HG03571 (cell line): ENCODE results near the gene TRMT2B.
A peak's percentile ranks its signal among the peaks of the same experiment; 100 is the strongest.
"Not testable (repeated sequence)": the region's sequence is repeated elsewhere in the genome, so short reads cannot be mapped to it uniquely, and the experiment has no call there.

Experiments
- ATAC-seq: cut with Tn5 transposase; IDR thresholded peaks from one replicate; pipeline ENCODE4 v1.9.1; 2021; ENCODE audit not compliant: unreplicated experiment

The TRMT2B gene, protein sequence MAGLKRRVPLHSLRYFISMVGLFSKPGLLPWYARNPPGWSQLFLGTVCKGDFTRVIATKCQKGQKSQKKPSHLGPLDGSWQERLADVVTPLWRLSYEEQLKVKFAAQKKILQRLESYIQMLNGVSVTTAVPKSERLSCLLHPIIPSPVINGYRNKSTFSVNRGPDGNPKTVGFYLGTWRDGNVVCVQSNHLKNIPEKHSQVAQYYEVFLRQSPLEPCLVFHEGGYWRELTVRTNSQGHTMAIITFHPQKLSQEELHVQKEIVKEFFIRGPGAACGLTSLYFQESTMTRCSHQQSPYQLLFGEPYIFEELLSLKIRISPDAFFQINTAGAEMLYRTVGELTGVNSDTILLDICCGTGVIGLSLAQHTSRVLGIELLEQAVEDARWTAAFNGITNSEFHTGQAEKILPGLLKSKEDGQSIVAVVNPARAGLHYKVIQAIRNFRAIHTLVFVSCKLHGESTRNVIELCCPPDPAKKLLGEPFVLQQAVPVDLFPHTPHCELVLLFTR

DNA sequence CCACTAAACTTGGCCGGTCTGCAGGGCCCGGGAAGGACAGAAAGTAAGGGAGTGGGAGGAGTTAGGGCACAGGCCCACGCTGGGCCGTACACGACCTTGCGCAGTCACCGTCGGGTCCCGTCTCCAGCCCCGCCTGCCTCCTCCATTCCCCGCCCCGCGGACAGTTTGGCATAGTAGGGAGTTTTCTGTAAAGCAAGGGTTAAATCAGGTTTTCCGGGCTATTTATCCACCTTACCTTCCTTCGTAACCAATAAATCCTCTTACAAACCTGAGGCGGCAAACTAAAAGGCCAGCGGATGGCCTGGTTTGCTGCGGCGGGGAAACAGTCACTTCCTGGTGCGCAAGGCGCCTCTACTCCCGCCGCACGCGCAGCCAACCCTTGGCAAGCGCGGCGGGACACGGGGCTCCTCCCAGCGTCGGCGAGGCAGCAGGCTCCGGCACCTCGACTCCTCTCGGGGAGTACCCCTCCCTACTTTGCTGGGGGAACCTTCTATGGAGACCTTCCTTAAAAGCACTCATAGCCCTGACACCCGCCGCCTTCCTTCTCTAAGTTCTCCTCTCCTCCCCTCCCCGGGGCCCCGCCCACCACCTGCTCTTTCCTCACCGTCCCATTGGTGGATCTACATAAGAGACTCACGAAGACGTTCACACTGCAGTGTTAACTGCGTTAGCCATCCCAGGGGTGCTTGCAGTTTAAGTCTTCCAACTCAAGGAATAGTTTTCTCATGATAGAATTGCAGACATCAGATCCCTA lies at the start of gene TRMT2B:
Gene TRMT2B, minus strand, starts transcription at position 563 of the 754 bp plus-strand sequence. CDS start 9,822 bp downstream, outside the sequence.
- ATAC-seq = peak; percentile 92

DNA sequence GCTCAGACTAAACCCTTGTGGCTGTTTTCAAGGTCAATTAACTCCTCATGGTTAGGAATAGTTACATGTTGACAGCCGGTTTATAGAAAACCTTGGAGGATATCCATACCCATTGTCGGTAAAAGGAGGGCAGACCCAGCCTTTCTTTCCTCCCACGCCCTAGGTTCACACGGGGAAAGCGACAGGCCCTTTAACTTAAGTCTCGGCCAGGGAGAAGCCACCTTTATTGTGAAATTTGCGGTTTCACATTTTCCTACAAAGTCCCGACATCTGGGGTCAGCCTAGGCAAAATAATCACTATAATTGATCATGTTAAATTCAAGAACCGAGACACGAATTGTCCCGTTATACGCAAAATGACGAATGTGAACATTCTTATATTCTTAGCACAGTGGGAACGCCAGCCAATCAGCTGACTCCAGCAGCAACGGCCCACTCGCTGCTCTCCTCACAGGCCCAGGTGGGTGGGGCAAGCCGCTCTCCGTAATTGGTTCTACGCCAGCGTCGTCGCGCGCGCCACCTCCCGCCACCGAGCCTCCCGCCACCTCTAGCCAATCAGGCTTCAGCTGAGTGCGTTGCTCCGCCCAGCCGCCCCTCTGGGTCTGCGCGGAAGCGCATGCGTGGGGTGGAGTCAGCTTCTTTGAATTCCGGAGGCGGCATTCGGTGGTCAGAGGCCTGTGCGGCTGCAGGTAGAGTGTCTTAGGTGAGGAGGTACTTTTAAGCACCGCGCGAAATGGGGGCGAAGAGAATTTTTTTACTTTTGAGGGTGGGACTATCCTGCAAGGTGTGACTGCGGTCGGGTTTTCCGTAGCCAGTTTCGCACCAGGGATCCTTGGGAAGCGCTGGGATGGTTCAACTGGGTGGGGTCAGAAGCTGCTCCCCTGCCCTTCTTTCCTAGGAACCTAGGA lies 45.9 kb upstream of the TRMT2B start, which contains the start of gene CENPI:
Gene CENPI, plus strand, starts transcription at position 659 of the 908 bp plus-strand sequence. CDS start 2,867 bp downstream, outside the sequence.
- ATAC-seq = peak; percentile 98

DNA sequence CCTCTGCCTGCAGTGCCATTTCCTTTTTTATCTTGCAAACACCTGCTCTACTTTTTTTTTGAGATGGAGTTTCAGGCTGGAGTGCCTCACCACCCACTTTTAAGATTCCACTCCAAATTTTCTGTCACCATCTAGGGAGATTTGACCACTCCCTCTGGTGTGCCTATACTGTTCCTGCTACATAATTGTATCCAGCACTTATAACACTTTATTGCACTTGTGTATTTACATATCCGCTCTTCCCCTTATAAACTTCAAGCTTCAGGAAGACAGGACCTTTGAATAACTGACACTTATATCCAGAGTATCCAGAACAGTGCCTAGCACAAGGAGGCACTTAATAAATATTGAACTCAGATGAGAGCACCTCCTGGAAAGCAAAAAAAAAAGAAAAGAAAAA lies 39.9 kb upstream of the TRMT2B start:
- ATAC-seq = no peak

DNA sequence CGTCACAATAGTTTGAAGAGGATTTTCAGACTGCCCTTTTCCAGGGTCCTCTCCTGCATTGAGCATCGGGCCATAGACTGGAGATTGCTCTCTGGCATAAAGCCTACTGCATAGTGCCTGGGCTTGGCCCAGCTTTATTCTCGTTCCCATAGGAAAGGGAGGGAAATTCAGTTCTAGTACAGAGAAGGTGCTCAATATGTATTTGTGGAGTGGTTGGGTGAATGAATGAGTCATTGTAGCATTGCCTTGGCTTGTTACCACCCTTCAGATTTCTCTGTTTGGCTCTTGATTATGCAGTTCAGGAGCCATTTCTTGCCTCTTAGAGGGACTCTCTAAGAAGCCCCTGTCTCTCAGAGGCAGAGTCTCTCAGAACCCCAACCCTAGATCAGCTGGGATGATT lies 29.3 kb upstream of the TRMT2B start:
- no peak for ATAC-seq

DNA sequence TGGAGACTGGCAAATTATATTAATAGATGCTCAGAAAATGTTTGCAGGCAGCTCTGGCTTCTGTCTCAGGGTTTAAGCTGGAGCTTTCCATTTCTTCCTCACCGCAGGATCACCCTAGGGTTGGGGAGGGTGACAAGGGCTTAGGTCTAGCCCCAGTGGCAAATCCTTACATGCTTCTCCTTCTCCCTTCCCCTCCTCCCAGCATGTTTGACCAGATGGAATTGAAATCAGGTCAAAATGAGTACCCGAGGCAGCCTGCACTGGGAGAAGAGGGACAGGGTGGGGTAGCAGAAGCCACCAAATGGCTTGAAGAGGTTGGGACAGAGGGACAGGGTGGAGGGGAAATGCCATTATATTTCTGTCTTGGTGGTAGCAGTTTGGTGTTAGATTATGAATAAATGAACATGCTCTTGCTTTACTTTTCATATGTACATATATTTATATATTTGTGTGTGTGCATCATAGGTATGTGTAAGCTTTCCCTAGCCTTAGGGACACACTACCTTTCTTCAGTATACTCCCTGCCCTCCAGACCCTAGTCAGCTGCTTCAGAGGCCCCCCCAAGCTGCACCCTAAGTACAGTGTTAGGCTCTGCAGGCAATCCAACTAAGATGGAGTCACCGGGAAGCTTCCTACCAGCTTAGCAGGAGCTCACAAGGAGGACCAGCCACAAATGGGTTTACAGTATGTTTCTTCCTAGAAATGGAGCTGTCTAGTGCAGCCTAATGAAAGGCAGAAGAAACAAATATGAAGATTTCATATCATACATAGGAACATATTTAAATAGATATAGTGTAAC lies 28.6 kb upstream of the TRMT2B start:
- ATAC-seq = no peak

DNA sequence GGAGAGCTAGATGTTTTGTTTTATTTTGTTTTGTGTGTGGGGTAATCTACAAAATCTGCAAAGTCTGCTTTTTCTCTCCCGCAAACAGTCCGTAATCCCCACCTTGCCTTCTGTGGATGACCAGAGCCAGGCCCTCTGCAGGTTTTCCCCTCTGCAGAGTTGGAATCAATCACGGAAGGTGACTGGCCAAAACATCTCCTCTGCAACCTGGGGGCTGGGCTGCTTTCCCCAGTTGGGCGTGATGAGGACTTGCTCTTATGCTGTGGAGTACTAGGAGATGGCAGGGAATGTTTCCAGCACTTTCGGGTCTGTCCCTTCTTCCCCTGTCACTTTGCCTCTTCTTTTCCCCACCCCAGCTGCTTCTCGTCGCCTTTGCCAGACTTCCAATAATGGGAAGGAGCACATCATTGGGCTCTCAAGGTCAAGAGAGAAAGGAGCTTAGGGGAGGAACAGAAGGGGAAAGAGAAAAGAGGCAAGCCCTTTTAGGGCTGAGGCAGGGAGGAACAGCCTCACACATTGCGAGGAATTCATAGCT lies 27.9 kb upstream of the TRMT2B start:
- no peak for ATAC-seq

DNA sequence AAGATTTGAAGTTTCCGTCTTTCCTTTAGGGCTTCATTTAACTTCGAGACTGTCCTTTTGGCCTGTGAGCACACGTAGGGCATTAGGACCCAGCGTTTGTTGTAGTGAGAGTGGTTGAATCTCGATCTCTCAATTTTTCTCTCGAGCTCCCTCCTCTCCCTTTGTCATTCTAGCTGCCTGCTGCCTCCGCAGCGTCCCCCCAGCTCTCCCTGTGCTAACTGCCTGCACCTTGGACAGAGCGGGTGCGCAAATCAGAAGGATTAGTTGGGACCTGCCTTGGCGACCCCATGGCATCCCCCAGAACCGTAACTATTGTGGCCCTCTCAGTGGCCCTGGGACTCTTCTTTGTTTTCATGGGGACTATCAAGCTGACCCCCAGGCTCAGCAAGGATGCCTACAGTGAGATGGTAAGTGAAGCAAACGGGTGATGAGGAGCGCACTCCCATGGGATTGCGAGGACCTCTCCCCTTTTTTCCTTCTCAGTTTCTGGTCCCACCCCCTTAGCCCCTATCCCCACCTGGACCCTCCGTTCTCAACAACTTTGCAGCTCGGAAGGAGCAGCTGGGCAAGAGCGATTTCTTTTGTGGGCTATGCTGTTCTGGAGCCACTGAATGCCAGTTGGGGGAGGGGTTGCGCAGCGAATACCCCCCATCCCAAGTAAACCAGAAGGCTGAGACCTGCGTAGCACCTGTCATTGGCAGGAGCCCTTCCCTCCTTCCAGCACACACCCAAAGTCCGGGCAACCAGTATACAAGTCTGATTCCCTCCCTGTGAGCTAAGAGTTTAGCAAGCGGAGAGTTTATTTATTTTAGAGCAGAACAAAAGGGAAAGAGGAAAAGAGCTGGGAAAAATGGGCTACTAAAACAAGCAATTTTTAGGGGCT lies 27.0 kb upstream of the TRMT2B start, which contains the start of gene TMEM35A:
Gene TMEM35A, plus strand, starts transcription at position 164 of the 883 bp plus-strand sequence. Its CDS starts 124 bp downstream, at position 288.
- ATAC-seq = no peak

DNA sequence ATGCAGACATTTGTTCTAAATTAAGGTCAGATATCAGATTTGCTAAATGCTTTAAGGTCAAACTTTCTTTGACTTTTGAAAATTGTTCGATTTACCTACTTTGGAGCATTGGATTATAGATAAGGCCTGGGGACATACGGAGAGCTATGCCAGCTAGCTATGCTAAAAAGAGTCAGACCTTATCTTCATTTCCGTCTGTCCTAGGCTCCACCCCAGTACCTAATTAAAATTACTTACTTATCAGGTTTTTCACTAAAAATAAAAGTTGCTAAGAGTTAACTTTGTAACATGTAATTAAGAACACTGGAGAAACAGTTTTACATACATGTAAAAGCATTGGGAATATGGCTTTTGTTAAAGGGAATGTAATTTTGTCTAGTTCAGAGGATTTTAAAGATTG lies 19.7 kb upstream of the TRMT2B start:
- ATAC-seq = no peak

DNA sequence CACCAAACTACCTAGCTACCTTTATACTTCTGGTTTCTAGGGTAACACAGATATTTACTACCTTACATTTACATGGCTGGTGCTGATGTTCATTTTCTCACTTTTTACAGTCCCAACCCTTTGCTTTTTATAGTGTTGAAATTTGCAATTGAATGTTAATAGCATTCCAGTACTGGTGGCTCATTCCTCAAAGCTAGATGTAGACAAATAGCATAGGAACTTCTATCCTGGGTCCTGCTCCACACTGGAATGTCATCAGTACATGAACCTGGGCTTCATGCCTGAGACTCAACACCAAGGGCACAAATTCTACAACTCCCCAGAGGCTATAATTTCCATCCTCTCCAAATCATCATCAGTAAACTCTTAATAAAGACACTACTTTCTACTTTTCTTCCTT lies 10.3 kb upstream of the TRMT2B start:
- ATAC-seq = no peak

DNA sequence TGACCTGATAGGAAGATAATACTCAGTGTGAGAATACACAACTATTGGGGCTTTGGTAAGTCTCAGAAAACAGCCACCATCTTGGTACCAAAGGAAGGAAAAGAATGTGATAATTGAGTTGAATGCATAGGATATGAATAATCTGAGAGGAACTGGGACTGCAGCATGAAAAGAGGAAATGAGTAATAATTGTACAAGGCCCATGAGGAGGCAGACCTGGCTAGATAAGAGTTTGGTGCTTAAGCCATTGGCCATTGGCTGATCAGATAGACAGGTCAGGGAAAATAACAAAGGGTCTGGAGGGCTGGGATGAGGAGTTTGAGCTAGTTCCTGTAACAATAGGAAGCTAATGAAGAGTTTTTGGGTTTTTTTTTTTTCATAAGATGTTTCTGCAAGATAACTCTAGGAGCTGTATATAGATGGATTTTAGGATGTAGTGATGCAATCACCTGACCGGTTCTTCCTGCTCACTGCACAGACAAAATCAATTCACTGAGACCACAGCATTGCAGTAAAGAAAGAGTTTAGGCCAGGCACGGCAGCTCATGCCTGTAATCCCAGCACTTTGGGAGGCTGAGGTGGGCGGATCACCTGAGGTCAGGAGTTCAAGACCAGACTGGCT lies 5.3 kb upstream of the TRMT2B start:
- ATAC-seq = peak; percentile 89

DNA sequence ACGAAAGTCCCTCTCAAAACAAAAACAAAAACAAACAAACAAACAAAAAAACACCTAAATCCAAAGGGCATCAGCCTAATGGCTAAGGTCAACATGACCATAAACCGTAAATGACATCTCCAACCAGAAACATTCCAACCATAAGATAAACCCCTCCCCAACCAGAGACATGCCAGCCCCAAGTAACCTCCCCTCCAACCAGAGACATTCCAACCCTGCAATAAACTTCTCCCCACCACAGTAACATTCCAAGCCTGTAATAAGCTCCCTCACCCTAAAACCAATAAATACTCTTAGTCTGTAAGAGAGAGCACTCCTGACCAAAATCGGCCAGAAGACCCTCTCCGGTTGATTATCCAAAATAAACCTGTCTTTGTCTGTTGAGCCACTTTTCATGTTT lies 4.6 kb upstream of the TRMT2B start:
- ATAC-seq = not testable (repeated sequence)

DNA sequence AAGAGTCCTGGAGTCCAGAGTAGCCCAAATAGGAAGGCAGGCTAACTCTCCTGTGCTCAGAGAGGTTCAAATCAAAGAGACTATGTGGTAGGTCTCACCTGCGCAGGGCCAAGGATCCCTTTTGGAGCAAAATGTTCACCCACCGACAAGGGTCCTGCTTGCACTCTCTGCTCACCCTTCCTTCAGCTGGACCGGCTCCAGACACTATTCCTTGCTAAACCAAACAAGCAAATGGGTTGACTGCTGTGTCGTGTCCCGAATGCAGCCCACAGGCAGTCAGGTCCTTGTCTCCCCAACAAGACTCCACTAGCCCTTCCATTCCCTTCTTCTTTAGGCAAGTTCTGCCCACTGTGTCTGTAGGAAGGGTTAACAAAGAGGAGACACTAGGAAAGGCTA lies 760 bp downstream of the TRMT2B start:
- peak; percentile 3 for ATAC-seq

DNA sequence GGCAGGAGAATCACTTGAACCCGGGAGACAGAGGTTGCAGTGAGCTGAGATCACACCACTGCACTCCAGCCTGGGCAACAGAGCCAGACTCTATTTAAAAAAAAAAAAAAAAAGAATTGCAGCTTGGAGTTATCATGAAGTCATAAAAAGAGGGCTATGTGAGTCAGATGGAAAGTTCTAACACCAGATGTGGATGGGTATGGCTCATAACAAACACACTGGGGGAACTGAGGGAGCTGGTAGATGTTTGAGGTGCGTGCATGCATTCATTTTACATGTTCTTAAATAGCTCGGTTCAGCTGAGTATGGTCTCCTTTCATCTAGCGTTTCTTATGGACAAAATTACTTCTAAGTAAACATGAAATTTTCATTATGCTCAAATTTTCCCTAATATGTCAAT lies 11.7 kb downstream of the TRMT2B start:
- ATAC-seq = no peak

DNA sequence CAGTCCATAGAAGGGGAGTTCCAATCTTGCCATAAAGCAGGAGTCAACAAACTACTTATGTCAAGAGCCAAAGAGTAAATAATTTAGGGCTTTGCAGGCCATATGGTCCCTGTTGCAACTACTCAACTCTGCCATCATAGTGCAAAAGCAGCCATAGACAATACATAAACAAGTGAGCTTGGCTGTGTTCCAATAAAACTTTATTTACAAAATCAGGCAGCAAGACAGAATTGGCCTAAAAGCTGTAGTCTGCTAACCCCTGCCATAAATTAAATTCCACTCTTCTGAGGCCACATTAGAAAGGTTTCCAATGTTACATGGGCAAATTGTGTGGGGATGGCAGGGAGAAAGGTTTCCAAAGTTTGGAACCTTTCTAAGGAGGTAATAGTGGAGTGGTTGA lies 14.7 kb downstream of the TRMT2B start:
- ATAC-seq = no peak

DNA sequence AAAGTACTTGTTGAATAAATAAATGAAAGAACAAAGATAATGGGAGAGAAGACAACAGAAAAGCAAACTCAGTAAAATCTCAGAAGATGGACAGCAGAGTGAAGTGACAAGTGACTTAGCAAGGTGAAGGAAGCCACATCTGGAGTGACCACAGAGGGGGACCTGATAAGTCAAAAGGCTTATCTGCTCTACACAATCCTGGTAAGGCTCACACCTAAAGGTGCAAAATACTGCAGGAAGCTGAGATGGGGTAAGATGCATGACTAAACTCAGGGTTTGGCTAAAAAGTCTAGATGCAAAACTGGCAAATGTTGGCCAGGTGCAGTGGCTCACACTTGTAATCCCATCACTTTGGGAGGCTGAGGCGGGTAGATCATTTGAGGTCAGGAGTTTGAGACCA lies 22.2 kb downstream of the TRMT2B start:
- no peak for ATAC-seq

DNA sequence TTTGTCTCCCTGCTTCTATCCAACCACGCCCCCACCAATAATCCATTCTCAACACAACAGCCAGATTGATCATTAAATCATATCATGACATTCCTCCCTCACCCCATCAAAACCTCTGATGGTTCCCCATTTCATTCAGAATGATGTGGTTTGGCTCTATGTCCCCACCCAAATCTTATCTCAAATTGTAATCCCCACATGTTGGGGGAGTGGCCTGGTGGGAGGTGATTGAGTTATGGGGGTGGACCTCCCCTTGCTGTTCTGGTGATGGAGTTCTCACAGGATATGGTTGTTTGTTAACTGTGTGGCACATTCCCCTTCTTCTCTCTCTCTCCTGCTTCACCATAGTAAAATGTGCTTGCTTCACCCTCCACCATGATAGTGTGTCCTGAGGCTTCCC lies 23.3 kb downstream of the TRMT2B start:
- no peak for ATAC-seq

DNA sequence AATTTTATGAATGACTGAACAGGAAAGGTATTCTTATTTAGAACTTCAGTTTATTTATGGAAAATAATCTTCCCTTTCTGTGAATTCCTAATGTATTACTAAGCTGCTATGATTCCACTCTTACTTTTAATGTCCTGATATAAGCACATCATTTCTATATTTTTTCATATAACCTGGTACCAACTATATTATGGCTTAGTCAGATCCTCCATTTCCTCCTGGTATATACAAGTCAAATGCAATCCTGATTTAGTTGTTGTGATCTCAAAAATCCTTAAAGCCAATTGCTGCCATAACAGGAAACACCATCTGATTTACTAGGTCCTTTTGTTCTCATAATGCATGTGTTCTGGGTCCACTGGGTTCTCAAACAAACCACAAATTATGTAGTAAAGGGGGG lies 26.8 kb downstream of the TRMT2B start:
- no peak for ATAC-seq

DNA sequence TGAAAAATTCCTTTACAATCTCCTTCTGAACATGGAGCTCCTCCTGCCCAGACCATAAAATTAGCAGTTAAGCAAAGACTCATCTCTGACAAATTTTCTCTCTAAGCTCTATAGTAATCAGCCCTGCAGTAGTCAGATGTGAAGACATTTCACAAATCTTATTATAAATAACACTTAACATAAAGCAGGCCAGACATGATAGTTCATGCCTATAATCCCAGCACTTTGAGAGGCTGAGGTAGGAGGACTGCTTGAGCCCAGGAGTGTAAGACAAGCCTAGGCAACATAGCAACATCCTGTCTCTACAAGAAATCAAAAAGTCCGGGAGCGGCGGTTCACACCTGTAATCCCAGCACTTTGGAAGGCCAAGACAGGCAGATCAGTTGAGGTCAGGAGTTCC lies 29.9 kb downstream of the TRMT2B start:
- no peak for ATAC-seq
